SK-N-DZ (cell line): ENCODE data around the gene BEST1. TPM values are rescaled to one million over a fixed set of nuclear protein-coding genes. Genes with fewer than 3 reads are reported as not detected.

Source experiments
- DNase-seq: peaks from one replicate; pipeline ENCODE4 v3.0.0-alpha.2; 2015; ENCODE audit warnings: low spot score
- polyA plus RNA-seq, 2 experiments: library from polyadenylated mRNA; depleted of rRNA; stranded (reverse); fragments of >200 nt; gene quantifications; 2 replicates each; pipeline ENCODE4 v1.2.3, GENCODE V29; 2014

The BEST1 gene
- polyA plus RNA-seq (2014; cell fraction: cytosol; rRNA removed): 0.90 and 1.5 TPM in 2 replicates
- polyA plus RNA-seq (2014; cell fraction: nucleus; rRNA removed): 5.9 and 6.9 TPM in 2 replicates

DNA sequence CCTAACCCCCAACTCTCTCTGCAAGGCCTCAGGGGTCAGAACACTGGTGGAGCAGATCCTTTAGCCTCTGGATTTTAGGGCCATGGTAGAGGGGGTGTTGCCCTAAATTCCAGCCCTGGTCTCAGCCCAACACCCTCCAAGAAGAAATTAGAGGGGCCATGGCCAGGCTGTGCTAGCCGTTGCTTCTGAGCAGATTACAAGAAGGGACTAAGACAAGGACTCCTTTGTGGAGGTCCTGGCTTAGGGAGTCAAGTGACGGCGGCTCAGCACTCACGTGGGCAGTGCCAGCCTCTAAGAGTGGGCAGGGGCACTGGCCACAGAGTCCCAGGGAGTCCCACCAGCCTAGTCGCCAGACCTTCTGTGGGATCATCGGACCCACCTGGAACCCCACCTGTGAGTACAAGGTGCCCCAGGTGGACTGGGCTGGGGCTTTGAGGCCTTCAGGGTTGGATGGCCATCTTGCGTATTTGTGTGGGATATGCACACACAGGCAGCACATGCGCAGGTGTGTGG is at the start of gene BEST1:
TSS of gene BEST1 (plus strand) at position 317 of the 513 bp plus-strand sequence. CDS start 1,456 bp downstream, outside the sequence.
- DNase-seq: no peak

DNA sequence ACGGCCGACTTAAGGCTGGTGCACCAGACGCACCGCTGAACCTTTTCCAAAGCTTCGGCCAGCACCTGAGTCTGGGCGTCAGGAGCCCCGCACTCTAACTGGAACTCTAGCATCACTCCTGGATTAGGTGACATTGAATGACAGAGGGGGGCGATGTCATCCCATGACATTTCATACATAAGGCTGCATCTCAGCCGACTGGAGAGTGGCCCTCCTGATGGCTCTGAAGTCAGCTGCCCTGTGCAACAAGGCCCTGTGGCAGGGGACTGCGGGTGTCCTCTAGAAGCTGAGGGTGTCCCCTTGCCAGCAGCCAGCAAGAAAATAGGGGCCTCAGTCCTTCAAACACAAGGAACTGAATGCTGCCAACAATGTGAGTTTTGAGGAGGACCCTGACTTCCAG is 48.8 kb upstream of the BEST1 start:
- no peak for DNase-seq

GRCh38 chr11:61902313-61902712 is 47.8 kb upstream of the BEST1 start:
- no peak for DNase-seq

DNA sequence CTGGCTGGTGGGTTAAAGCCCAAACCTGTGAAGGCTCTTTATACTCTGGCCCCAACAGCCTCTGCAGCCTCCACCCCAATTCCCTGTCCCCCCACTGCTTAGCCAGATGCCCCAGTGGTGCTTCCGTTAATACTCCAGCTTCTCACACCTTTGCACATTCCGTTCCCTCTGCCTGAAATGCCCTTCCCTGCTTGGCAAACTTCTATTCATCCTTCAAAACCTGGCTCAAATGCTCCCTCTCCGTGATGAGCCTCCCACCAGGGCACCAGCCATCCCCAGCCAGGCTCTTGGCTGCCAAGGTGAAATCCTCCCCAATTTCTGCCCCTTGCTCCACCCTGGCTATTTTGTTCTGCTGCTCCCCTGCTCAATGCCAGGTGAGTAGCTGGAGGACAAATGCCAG is 46.3 kb upstream of the BEST1 start:
- no peak for DNase-seq

DNA sequence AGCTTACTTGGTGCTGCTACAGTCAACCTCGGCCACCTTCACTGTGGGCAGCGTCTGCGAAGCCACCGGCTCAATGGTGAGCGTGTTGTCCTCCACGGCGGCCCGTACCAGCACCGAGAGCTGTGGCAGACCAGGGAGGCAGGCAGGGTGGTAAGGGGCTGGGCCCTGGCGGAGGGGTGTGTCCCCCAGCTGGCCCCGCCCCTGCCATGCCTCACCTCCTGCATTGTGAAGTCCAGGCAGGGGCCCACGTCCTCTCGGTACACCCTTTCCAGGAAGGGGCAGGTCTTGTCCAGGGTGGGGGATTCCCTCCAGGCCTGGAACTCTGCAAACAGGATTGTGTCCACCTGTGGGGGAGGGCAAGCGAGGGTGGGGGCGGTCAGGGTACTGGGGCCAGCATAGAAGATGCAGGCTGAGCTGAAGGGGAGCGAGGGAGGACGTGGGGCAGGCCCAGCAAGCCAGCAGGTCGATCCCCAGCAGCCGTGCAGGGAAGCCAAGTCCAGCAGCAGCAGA is 45.6 kb upstream of the BEST1 start:
- no peak for DNase-seq

- no peak for DNase-seq
These were observed 45.0 kb upstream of the BEST1 start for GRCh38 chr11:61905067-61905696.

DNA sequence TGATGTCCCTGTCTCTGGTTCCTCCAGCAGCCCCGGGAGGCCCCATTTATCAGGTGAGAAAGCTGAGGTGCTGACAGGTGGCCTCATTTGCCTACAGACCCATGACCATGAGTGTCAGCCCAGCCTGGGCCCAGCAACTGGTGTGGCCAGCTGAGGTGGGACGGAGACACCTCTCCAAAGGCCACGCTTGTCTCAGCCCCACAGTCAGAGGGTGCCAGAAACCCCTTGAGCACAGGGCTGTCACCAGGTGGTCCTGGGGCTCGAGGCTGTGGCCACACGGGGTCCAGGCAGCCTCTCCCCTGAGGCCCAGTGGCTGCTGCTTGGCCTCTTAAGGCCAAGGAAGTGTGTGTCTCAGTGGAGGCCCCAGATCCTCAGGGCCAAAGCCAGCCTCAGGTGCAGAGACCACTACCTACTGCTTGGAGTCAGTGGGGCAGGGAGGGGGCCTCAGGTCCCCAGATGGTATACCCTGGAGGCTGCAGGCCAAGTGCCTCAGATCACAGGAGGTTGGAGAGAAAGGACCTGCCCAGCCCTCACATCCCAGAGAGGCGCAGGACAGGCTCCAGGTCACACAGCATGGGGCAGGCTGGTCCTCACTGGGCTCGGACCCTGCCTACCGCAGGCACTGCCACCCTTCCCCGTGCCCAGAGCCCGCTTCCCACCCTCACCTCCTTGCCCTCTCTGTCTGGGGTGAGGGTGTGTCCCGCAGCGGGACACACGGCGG is 44.2 kb upstream of the BEST1 start:
- no peak for DNase-seq

- no peak for DNase-seq
These were observed 43.6 kb upstream of the BEST1 start for GRCh38 chr11:61906522-61906909.

DNA sequence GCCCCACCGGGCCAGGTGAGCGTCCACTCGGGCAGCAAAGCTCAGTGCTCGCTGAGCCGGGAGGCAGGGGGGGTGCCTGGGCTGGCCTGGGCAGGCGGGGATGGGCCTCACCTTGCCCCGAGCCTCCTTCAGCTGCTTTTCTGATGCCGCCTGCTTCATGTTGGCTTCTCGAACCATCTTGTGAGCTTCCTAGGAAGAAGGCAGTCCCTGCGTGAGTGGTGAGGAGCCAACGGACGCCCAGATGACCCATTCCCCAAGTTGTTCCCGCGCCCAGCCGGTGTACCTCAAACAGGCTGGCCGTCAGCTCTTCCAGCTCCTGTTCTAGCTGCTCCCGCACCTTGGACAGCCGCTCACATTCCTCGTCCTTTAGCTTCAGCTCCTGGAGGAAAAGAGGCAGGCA is 42.9 kb upstream of the BEST1 start:
- DNase-seq: no peak

DNA sequence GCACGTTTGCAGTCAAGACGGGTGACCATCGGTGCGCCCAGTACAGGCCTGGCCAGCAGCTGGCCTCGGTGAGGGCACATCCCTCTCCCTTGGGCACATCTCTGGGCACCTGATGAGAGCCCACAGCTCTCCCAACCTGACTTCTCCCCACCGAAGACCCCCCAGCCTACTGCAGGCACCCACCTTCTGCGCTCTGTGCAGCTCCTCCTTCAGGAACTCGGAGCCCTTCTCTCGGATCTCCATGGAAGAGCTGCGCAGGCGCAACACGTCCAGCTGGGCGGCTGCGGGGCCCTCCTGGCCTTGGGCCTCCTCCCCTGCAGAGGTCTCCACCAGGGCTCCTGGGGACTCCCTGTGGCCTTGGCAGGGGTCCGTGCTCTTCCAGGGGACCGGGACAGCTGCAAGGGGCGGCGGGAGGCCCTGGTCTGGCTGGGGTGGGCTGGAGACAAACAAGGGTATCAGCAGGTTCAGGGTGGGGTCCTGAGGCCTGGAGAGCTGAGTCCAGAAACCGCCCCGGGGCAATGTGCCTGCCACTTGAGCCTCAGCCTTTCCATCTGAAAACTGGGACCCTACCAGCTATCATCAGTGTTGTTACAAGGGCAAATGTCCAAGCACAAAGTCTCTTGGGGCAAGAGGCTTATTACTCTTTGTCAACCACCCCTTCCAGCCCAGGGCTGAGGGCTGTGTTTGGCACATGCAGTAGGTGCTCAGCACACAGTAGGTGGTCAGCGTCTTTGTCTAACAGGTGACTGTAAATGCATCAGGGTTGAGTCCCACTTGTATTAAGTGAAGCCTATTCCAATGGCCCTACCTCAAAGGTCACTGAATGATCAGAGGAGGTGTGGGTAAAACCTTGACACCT is 42.1 kb upstream of the BEST1 start:
- no peak for DNase-seq

DNA sequence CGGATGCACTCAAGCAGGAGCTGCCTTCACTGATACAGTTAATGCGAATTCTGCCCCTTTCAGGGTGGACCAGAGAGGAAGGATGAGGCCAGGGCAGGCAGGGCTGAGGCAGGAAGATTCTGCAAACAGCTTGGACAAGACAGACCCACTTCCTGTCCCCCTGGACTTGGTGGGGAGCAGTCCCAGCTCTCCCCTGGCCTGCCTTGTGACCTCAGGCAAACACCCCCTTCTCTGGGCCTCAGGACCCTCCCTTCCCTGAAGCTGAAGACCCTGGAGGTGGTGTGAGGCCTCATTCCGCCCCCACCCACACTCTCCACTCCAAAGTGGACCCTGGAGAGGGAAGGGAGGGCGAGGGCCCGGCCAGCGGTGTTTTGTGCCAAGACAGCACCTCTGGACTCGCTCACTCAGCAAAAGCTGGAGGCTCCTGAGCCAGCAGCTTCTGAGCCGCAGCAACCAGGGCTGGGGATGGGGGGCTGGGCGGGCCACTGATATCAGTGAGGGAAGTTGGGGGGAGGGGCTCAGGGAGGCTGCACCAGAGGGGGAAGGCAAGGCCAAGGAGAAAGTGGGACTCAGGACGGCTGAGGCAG is 41.3 kb upstream of the BEST1 start:
- no peak for DNase-seq

- no peak for DNase-seq
These were observed 39.7 kb upstream of the BEST1 start for GRCh38 chr11:61910187-61911127.

- DNase-seq: no peak
These were observed 38.9 kb upstream of the BEST1 start for GRCh38 chr11:61911128-61911700.

DNA sequence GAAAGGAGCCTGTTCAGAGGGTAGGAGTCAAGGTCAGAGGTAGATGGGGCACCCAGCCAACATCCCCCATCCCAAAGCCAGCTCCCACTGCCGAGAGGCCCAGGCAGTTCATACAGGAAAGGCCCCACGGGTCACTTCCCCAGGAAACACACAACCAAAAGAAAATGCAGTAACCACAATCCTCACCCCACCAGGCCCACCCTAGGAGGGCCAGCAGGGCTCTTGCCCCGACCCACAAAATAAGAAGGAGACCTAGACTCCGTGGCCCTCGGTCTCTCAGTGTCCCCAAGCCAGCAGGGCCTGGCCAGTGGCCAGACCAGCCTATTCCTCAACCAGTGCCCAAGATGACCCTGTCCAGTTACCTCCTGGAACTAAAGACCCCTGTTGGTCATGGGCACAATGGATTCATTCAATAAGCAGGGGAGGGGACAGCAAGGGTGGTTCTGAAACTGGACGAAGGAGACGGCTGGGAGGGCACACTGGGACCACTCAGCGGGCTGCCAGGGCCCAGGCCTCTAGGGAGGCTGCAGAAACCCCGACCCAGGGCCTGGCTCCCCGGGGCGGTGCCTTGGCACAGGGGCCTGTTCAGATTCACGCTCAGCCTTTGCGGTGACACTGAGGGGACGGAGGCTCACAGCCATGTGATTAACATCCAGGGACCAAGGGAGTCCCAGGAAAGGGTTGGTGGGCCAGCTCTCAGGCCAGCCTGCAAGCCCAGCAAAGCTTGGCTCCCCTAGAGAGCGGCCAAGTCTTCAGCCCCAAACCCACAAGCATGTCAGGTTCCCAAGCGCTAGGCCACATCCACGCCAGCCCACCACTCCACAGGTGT is 38.2 kb upstream of the BEST1 start:
- no peak for DNase-seq

- DNase-seq: no peak
These were observed 37.6 kb upstream of the BEST1 start for GRCh38 chr11:61912530-61912898.

- DNase-seq: no peak
These were observed 37.0 kb upstream of the BEST1 start for GRCh38 chr11:61912991-61913698.

DNA sequence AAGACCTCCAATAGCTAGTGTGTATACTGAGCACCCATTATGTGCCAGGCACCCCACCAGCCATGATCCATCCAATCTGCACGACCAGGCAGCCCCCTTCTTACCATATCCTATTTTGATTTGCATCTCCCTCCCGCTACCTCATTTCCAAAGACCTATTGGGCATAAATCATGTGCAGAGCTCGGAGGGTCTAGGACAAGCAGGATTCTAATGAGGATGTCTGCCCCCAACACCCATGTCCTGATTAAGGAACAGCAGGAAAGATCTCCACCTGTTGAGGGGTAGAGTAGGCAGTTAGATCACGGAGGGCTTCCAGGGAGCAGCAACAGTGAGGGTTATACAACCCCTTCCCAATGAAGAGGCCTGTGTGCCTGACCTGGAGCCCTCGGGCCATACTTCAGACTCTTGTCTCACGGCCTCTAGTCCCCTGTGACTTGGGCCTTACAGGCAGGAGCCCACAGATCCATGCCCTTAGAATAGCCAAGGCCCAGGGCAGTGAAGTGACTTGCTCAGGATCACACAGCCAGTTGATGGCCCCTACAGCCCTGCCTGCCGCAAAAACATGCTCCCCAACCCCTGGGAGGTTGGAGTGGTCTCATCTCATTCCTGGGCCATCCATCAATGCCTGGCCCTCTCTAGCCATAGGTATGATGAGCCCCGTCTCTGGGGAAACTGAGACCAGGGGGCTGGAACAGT is 36.3 kb upstream of the BEST1 start:
- no peak for DNase-seq
